GM23338 (cell line): ENCODE results near the gene VCL. TPM values are rescaled to one million over a fixed set of nuclear protein-coding genes. Genes with fewer than 3 reads are reported as not detected.
A peak's percentile ranks its signal among the peaks of the same experiment; 100 is the strongest.

Source experiments
- ATAC-seq: fragments of 200-7000 bp; cut with Tn5 transposase; 3 replicates; pipeline ENCODE4 v1.9.1; 2020
- DNase-seq: peaks from one replicate; pipeline ENCODE4 v3.0.0-alpha.2; 2015; ENCODE audit warnings: low spot score
- H2AFZ ChIP-seq: fragments of 200-600 bp; sonication (generic); 2 replicates; pipeline ENCODE4 v1.8.0; 2016; ENCODE audit warnings: antibody characterized with exemption, mild to moderate bottlenecking, moderate library complexity
- H3F3A ChIP-seq: fragments of 200-600 bp; sonication (generic); replicated peaks from 2 replicates; pipeline ENCODE4 v1.8.0; 2017; ENCODE audit warnings: antibody characterized with exemption, mixed run types, low read depth
- H3K27ac ChIP-seq: fragments of 200-600 bp; sonication (generic); 2 replicates; pipeline ENCODE4 v1.6.1; 2016; ENCODE audit warnings: low read depth
- H3K27me3 ChIP-seq: fragments of 200-600 bp; sonication (generic); 2 replicates; pipeline ENCODE4 v1.8.0; 2016; ENCODE audit warnings: mild to moderate bottlenecking, mixed run types, moderate library complexity; ENCODE audit not compliant: insufficient read depth
- H3K36me3 ChIP-seq: fragments of 200-600 bp; sonication (generic); 2 replicates; pipeline ENCODE4 v1.8.0; 2016; ENCODE audit warnings: mild to moderate bottlenecking; ENCODE audit not compliant: insufficient read depth
- H3K4me1 ChIP-seq: fragments of 200-600 bp; sonication (generic); 2 replicates; pipeline ENCODE4 v1.8.0; 2016; ENCODE audit warnings: mild to moderate bottlenecking, moderate library complexity; ENCODE audit not compliant: insufficient read depth
- H3K4me2 ChIP-seq: fragments of 200-600 bp; sonication (generic); 2 replicates; pipeline ENCODE4 v1.7.1; 2017; ENCODE audit warnings: mixed run types
- H3K4me3 ChIP-seq: fragments of 200-600 bp; sonication (generic); 2 replicates; pipeline ENCODE4 v1.6.1; 2016; ENCODE audit warnings: mixed run types
- H3K79me2 ChIP-seq: fragments of 200-600 bp; sonication (generic); replicated peaks from 2 replicates; pipeline ENCODE4 v1.8.0; 2017; ENCODE audit warnings: mild to moderate bottlenecking; ENCODE audit not compliant: insufficient read depth
- H3K9me2 ChIP-seq: fragments of 200-600 bp; sonication (generic); 2 replicates; pipeline ENCODE4 v1.8.0; 2017; ENCODE audit not compliant: insufficient read depth
- H4K20me1 ChIP-seq: fragments of 200-600 bp; sonication (generic); replicated peaks from 2 replicates; pipeline ENCODE4 v1.8.0; 2017; ENCODE audit warnings: mild to moderate bottlenecking; ENCODE audit not compliant: insufficient read depth
- H3K27ac Mint-ChIP-seq: 2 replicates; pipeline ENCODE4 v1.8.0; 2020; ENCODE audit warnings: inconsistent platforms, mild to moderate bottlenecking, moderate library complexity, mixed read lengths
- H3K27me3 Mint-ChIP-seq: 3 replicates; pipeline ENCODE4 v1.8.0; 2022; ENCODE audit warnings: low read depth, mild to moderate bottlenecking, moderate library complexity, mixed read lengths, inconsistent platforms; ENCODE audit not compliant: insufficient read depth, poor library complexity
- H3K36me3 Mint-ChIP-seq: 3 replicates; pipeline ENCODE4 v1.8.0; 2021; ENCODE audit warnings: low read depth, mild to moderate bottlenecking, inconsistent platforms, moderate library complexity, mixed read lengths
- H3K4me1 Mint-ChIP-seq: 3 replicates; pipeline ENCODE4 v1.8.0; 2020; ENCODE audit warnings: mild to moderate bottlenecking, inconsistent platforms, mixed read lengths
- H3K4me3 Mint-ChIP-seq: 3 replicates; pipeline ENCODE4 v1.8.0; 2021; ENCODE audit warnings: moderate library complexity, mild to moderate bottlenecking, inconsistent platforms, mixed read lengths
- H3K9me3 Mint-ChIP-seq: 3 replicates; pipeline ENCODE4 v1.8.0; 2020; ENCODE audit warnings: moderate library complexity, mild to moderate bottlenecking, inconsistent platforms, mixed read lengths
- NANOG ChIP-seq: IDR thresholded peaks from 2 replicates; pipeline ENCODE4 v1.6.1; 2016; ENCODE audit warnings: antibody characterized with exemption, borderline replicate concordance
- POLR2AphosphoS5 ChIP-seq: IDR thresholded peaks from 2 replicates; pipeline ENCODE4 v1.6.1; 2016; ENCODE audit warnings: antibody characterized with exemption, low read depth
- polyA plus RNA-seq: library from polyadenylated mRNA; unstranded; fragments of >200 nt; fragmentation: Nextera tagmentation; extraction: Ambion mirVana; gene quantifications from 2 replicates; pipeline ENCODE4 v1.2.1, GENCODE V29; 2016
- total RNA-seq: library from RNA; depleted of rRNA; stranded (reverse); fragments of >200 nt; shearing (Covaris generic); gene quantifications from 2 replicates; pipeline ENCODE4 v1.2.3, GENCODE V29; 2014
- TF ChIP-seq, protein P1 (sequence below): fragments of 250-450 bp; sonication (Bioruptor Pico); IDR thresholded peaks from 2 replicates; pipeline ENCODE4 v1.5.0; 2020; ENCODE audit warnings: mild to moderate bottlenecking, moderate library complexity
- TF ChIP-seq, protein P2 (sequence below), 2 experiments: fragments of 200-600 bp in 1 of 2; sonication (generic) in 1 of 2; conservative IDR thresholded peaks; 2 replicates each; pipeline versions ENCODE4 v1.5.1 to v1.6.1; 2016 to 2017; ENCODE audit warnings: antibody characterized with exemption in 2 of 2, low read depth in 2 of 2, mild to moderate bottlenecking in 2 of 2, moderate library complexity in 1 of 2
- TF ChIP-seq, protein P3 (sequence below): IDR thresholded peaks from one replicate; pipeline ENCODE4 v1.6.1; 2018; ENCODE audit warnings: antibody characterized with exemption; ENCODE audit not compliant: unreplicated experiment

VCL gene
- total and polyA plus RNA-seq, 2 experiments from 2014 or later = 60.7 to 254 TPM

GRCh38 chr10:74084955-74085354 is 87.0 kb downstream of the VCL start:
- H3K4me2 ChIP-seq = no peak overlapping the region

GRCh38 chr10:74086317-74086716 is 88.4 kb downstream of the VCL start:
- Mint-ChIP-seq H3K36me3 (peaks cover 89% of the 10 kb centered on the region), H3K27me3 (peaks cover 3% of the 10 kb centered on the region), H3K4me3 (no peak overlapping the region), H3K9me3 (no peaks in the 10 kb centered on the region), H3K4me1 (peaks cover 3% of the 10 kb centered on the region), H3K27ac (no peak overlapping the region)
- no peak overlapping the region for H3K4me3 ChIP-seq
- peaks cover 13% of the 10 kb centered on the region; the same call in 1 of the 2 replicates for H3F3A ChIP-seq
- no peak overlapping the region for H3K4me2 ChIP-seq
- peaks cover 4% of the 10 kb centered on the region; the same call in 1 of the 2 replicates for H4K20me1 ChIP-seq
- H2AFZ ChIP-seq = no peak overlapping the region
- H3K79me2 ChIP-seq = peaks cover 24% of the 10 kb centered on the region
- H3K27me3 ChIP-seq = no peaks in the 10 kb centered on the region
- no peaks in the 10 kb centered on the region for H3K4me1 ChIP-seq
- H3K9me2 ChIP-seq = no peaks in the 10 kb centered on the region
- peak overlapping the region; percentile 52; the same call in 1 of the 2 replicates for H3K27ac ChIP-seq
- DNase-seq (no peak), ATAC-seq (no peak)
- H3K36me3 ChIP-seq = peaks cover 38% of the 10 kb centered on the region; the same call in 1 of the 2 replicates
- TF ChIP-seq NANOG (no peak), POLR2AphosphoS5 (no peak)
- TF ChIP-seq, protein P1, sequence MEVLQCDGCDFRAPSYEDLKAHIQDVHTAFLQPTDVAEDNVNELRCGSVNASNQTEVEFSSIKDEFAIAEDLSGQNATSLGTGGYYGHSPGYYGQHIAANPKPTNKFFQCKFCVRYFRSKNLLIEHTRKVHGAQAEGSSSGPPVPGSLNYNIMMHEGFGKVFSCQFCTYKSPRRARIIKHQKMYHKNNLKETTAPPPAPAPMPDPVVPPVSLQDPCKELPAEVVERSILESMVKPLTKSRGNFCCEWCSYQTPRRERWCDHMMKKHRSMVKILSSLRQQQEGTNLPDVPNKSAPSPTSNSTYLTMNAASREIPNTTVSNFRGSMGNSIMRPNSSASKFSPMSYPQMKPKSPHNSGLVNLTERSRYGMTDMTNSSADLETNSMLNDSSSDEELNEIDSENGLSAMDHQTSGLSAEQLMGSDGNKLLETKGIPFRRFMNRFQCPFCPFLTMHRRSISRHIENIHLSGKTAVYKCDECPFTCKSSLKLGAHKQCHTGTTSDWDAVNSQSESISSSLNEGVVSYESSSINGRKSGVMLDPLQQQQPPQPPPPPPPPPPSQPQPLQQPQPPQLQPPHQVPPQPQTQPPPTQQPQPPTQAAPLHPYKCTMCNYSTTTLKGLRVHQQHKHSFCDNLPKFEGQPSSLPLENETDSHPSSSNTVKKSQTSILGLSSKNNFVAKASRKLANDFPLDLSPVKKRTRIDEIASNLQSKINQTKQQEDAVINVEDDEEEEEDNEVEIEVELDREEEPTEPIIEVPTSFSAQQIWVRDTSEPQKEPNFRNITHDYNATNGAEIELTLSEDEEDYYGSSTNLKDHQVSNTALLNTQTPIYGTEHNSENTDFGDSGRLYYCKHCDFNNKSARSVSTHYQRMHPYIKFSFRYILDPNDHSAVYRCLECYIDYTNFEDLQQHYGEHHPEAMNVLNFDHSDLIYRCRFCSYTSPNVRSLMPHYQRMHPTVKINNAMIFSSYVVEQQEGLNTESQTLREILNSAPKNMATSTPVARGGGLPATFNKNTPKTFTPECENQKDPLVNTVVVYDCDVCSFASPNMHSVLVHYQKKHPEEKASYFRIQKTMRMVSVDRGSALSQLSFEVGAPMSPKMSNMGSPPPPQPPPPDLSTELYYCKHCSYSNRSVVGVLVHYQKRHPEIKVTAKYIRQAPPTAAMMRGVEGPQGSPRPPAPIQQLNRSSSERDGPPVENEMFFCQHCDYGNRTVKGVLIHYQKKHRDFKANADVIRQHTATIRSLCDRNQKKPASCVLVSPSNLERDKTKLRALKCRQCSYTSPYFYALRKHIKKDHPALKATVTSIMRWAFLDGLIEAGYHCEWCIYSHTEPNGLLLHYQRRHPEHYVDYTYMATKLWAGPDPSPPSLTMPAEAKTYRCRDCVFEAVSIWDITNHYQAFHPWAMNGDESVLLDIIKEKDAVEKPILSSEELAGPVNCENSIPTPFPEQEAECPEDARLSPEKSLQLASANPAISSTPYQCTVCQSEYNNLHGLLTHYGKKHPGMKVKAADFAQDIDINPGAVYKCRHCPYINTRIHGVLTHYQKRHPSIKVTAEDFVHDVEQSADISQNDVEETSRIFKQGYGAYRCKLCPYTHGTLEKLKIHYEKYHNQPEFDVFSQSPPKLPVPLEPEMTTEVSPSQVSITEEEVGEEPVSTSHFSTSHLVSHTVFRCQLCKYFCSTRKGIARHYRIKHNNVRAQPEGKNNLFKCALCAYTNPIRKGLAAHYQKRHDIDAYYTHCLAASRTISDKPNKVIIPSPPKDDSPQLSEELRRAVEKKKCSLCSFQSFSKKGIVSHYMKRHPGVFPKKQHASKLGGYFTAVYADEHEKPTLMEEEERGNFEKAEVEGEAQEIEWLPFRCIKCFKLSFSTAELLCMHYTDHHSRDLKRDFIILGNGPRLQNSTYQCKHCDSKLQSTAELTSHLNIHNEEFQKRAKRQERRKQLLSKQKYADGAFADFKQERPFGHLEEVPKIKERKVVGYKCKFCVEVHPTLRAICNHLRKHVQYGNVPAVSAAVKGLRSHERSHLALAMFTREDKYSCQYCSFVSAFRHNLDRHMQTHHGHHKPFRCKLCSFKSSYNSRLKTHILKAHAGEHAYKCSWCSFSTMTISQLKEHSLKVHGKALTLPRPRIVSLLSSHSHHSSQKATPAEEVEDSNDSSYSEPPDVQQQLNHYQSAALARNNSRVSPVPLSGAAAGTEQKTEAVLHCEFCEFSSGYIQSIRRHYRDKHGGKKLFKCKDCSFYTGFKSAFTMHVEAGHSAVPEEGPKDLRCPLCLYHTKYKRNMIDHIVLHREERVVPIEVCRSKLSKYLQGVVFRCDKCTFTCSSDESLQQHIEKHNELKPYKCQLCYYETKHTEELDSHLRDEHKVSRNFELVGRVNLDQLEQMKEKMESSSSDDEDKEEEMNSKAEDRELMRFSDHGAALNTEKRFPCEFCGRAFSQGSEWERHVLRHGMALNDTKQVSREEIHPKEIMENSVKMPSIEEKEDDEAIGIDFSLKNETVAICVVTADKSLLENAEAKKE (CRISPR knock-in tag) = no peak
- TF ChIP-seq, protein P2, sequence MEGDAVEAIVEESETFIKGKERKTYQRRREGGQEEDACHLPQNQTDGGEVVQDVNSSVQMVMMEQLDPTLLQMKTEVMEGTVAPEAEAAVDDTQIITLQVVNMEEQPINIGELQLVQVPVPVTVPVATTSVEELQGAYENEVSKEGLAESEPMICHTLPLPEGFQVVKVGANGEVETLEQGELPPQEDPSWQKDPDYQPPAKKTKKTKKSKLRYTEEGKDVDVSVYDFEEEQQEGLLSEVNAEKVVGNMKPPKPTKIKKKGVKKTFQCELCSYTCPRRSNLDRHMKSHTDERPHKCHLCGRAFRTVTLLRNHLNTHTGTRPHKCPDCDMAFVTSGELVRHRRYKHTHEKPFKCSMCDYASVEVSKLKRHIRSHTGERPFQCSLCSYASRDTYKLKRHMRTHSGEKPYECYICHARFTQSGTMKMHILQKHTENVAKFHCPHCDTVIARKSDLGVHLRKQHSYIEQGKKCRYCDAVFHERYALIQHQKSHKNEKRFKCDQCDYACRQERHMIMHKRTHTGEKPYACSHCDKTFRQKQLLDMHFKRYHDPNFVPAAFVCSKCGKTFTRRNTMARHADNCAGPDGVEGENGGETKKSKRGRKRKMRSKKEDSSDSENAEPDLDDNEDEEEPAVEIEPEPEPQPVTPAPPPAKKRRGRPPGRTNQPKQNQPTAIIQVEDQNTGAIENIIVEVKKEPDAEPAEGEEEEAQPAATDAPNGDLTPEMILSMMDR (conservative IDR thresholded peaks at IDR 0.05; ENCODE audit: low read depth in 2 of 2) = no peak

More at GRCh38 chr10:74084955-74085354, 87.0 kb downstream of the VCL start:
- Mint-ChIP-seq H3K27ac (no peak overlapping the region), H3K4me1 (peaks cover 16% of the 10 kb centered on the region), H3K27me3 (peaks cover 3% of the 10 kb centered on the region), H3K9me3 (no peaks in the 10 kb centered on the region), H3K4me3 (no peak overlapping the region), H3K36me3 (peaks cover 79% of the 10 kb centered on the region)
- Histone ChIP-seq H3K36me3 (peaks cover 26% of the 10 kb centered on the region; the same call in 1 of the 2 replicates), H3K27ac (no peak overlapping the region), H3K4me1 (peaks cover 10% of the 10 kb centered on the region), H3K9me2 (no peaks in the 10 kb centered on the region), H3F3A (0 out of 2 replicates have a peak, but pooled peaks cover 7% of the 10 kb centered on the region), H3K27me3 (no peaks in the 10 kb centered on the region), H2AFZ (no peak overlapping the region), H4K20me1 (peaks cover 4% of the 10 kb centered on the region; the same call in 1 of the 2 replicates), H3K4me3 (no peak overlapping the region), H3K79me2 (peaks cover 25% of the 10 kb centered on the region)
- no peak for DNase-seq
- TF ChIP-seq, protein P3, sequence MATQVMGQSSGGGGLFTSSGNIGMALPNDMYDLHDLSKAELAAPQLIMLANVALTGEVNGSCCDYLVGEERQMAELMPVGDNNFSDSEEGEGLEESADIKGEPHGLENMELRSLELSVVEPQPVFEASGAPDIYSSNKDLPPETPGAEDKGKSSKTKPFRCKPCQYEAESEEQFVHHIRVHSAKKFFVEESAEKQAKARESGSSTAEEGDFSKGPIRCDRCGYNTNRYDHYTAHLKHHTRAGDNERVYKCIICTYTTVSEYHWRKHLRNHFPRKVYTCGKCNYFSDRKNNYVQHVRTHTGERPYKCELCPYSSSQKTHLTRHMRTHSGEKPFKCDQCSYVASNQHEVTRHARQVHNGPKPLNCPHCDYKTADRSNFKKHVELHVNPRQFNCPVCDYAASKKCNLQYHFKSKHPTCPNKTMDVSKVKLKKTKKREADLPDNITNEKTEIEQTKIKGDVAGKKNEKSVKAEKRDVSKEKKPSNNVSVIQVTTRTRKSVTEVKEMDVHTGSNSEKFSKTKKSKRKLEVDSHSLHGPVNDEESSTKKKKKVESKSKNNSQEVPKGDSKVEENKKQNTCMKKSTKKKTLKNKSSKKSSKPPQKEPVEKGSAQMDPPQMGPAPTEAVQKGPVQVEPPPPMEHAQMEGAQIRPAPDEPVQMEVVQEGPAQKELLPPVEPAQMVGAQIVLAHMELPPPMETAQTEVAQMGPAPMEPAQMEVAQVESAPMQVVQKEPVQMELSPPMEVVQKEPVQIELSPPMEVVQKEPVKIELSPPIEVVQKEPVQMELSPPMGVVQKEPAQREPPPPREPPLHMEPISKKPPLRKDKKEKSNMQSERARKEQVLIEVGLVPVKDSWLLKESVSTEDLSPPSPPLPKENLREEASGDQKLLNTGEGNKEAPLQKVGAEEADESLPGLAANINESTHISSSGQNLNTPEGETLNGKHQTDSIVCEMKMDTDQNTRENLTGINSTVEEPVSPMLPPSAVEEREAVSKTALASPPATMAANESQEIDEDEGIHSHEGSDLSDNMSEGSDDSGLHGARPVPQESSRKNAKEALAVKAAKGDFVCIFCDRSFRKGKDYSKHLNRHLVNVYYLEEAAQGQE = no peak
- no peak for ATAC-seq
